ENCODE measurements around the gene PDLIM3.

PDLIM3 gene

DNA sequence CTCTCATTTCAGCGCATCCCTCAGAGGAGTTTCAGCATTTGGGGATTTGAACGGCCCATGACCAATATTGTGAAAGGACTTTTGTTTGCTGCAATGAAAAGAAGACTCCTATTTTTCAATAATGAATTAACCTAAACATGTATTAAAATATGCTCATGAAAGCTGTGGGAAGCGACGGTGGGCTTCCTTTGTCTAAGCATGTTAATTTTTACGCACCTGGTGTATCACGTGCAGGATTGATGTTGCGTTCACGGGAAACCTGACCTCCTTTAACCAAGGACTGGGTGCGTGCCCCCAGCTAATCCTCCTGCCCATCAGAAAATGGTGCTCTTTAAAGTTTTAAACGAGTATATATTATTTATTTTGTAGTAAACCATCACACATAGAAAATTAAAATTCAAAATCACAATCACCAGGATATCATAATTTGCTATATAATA is 63.2 kb downstream of the PDLIM3 start:
- TF ChIP-seq REST (IDR thresholded peaks at IDR 0.05; ENCODE audit: insufficient read depth in 1 of 2, low read depth in 2 of 2, low read length in 2 of 2) (no peak), TAF1 (IDR thresholded peaks at IDR 0.05; ENCODE audit: borderline replicate concordance, insufficient read depth, low read length) (no peak), POLR2AphosphoS5 (IDR thresholded peaks at IDR 0.05; ENCODE audit: low read depth, low read length) (no peak), SIN3A (IDR thresholded peaks at IDR 0.05; ENCODE audit: borderline replicate concordance, insufficient read depth, low read length) (no peak), FOXP2 (optimal IDR thresholded peaks at IDR 0.05; ENCODE audit: borderline replicate concordance, extremely low read depth, extremely low read length, insufficient read depth) (no peak)

DNA sequence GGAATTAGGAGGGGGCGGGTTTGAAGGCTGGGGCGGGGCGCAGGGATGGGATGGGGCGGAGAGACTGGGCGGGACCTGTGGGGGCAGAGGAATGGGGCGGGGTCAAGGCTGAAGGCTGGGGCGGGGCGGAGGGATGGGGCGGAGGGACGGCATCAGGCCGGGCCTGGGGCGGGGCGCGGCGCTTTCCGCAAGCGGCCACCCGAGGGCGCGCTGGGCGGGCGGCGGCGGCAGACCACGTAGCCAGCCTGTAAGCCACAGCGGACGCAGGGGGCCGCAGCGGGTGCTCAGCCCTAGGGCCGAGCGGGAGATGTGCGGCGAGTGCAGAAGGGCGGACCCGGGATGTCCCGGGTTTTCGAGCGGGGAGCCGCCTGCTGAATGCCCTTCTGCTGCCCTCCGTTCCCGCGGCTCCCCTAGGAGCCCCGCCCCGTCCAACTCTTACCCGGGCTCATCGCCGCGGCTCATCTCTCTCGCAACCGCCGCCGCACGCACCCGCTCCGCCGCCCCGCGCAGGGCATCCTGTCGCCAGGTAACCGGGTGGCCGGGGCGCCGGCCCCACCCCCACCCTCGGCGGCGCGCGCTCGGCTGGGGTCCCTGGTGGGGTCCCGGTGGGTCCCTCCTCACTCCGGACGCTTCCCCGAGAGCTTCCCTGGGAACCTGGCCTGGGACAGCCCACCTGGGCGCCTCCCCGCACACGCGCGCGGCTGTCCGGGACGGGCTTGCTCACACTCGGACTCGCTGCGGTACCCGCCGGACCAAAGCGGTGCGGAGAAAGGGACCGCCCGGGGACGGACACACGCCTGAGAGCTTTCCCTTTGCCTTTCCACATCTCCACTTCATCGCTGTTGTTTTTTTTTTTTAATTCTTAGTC is 63.8 kb downstream of the PDLIM3 start, which contains the start of gene CCDC110:
Gene CCDC110 (minus strand): TSS at position 499 of the 868 bp plus-strand sequence. CDS start 50 bp downstream, at position 449.
- TF ChIP-seq REST (IDR thresholded peaks at IDR 0.05; ENCODE audit: insufficient read depth in 1 of 2, low read depth in 2 of 2, low read length in 2 of 2) (no peak), POLR2AphosphoS5 (IDR thresholded peaks at IDR 0.05; ENCODE audit: low read depth, low read length) (no peak), FOXP2 (optimal IDR thresholded peaks at IDR 0.05; ENCODE audit: borderline replicate concordance, extremely low read depth, extremely low read length, insufficient read depth) (peak; percentile 19), SIN3A (IDR thresholded peaks at IDR 0.05; ENCODE audit: borderline replicate concordance, insufficient read depth, low read length) (no peak), TAF1 (IDR thresholded peaks at IDR 0.05; ENCODE audit: borderline replicate concordance, insufficient read depth, low read length) (no peak)

- TF ChIP-seq SIN3A (IDR thresholded peaks at IDR 0.05; ENCODE audit: borderline replicate concordance, insufficient read depth, low read length) (no peak), REST (IDR thresholded peaks at IDR 0.05; ENCODE audit: insufficient read depth in 1 of 2, low read depth in 2 of 2, low read length in 2 of 2) (no peak)
These were observed 64.7 kb downstream of the PDLIM3 start for GRCh38 chr4:185470501-185471195.

GRCh38 chr4:185469580-185470154 is 65.6 kb downstream of the PDLIM3 start:
- no peak for TF ChIP-seq REST (IDR thresholded peaks at IDR 0.05; ENCODE audit: insufficient read depth in 1 of 2, low read depth in 2 of 2, low read length in 2 of 2)
- no peak for TF ChIP-seq FOXP2 (optimal IDR thresholded peaks at IDR 0.05; ENCODE audit: borderline replicate concordance, extremely low read depth, extremely low read length, insufficient read depth)
- TF ChIP-seq POLR2AphosphoS5 (IDR thresholded peaks at IDR 0.05; ENCODE audit: low read depth, low read length) = no peak
- no peak for TF ChIP-seq TAF1 (IDR thresholded peaks at IDR 0.05; ENCODE audit: borderline replicate concordance, insufficient read depth, low read length)
- TF ChIP-seq SIN3A (IDR thresholded peaks at IDR 0.05; ENCODE audit: borderline replicate concordance, insufficient read depth, low read length) = no peak
